Cerebellar cortex (tissue), 1 donor: ENCODE results near the gene DOCK10.

Source experiments
- DNase-seq: peaks from one replicate; pipeline ENCODE4 v3.0.0-alpha.2; 2015; ENCODE audit warnings: low spot score

DOCK10 gene

GRCh38 chr2:225041207-225041850 is 939 bp downstream of the DOCK10 start:
- no peak for DNase-seq

GRCh38 chr2:225040856-225041206 is 1.4 kb downstream of the DOCK10 start:
- DNase-seq = no peak

- no peak for DNase-seq
Observed at GRCh38 chr2:225040142-225040541, 2.1 kb downstream of the DOCK10 start.

- DNase-seq = no peak
Observed at GRCh38 chr2:225038231-225038523, 4.1 kb downstream of the DOCK10 start.

GRCh38 chr2:225037415-225038230 is 4.6 kb downstream of the DOCK10 start:
- DNase-seq = no peak

GRCh38 chr2:225036431-225036830 is 5.8 kb downstream of the DOCK10 start:
- no peak for DNase-seq

GRCh38 chr2:225033440-225034318 is 8.6 kb downstream of the DOCK10 start:
- no peak for DNase-seq

- DNase-seq = no peak
Observed at GRCh38 chr2:225032246-225032645, 10.0 kb downstream of the DOCK10 start.

- no peak for DNase-seq
Observed at GRCh38 chr2:225031599-225031998, 10.7 kb downstream of the DOCK10 start.

- no peak for DNase-seq
Observed at GRCh38 chr2:225030893-225031292, 11.4 kb downstream of the DOCK10 start.

GRCh38 chr2:225030203-225030602 is 12.1 kb downstream of the DOCK10 start:
- no peak for DNase-seq

GRCh38 chr2:225028572-225028971 is 13.7 kb downstream of the DOCK10 start:
- DNase-seq = no peak

- no peak for DNase-seq
Observed at GRCh38 chr2:225027061-225027762, 15.1 kb downstream of the DOCK10 start.

GRCh38 chr2:225025917-225026571 is 16.2 kb downstream of the DOCK10 start:
- no peak for DNase-seq

GRCh38 chr2:225022188-225022587 is 20.1 kb downstream of the DOCK10 start:
- DNase-seq = no peak

GRCh38 chr2:225020168-225020849 is 22.0 kb downstream of the DOCK10 start:
- no peak for DNase-seq

- DNase-seq = no peak
Observed at GRCh38 chr2:225019105-225019504, 23.2 kb downstream of the DOCK10 start.

GRCh38 chr2:225017713-225018112 is 24.6 kb downstream of the DOCK10 start:
- DNase-seq = no peak

- DNase-seq = no peak
Observed at GRCh38 chr2:225017098-225017685, 25.1 kb downstream of the DOCK10 start.

GRCh38 chr2:225013425-225014365 is 28.6 kb downstream of the DOCK10 start:
- no peak for DNase-seq
